GM10847 (cell line): ENCODE measurements around the gene GFOD2.

Source experiments
- POLR2A ChIP-seq: IDR thresholded peaks from 2 replicates; pipeline ENCODE4 v1.6.1; 2011; ENCODE audit not compliant: insufficient read length; ENCODE audit errors: extremely low read depth

The GFOD2 gene

DNA sequence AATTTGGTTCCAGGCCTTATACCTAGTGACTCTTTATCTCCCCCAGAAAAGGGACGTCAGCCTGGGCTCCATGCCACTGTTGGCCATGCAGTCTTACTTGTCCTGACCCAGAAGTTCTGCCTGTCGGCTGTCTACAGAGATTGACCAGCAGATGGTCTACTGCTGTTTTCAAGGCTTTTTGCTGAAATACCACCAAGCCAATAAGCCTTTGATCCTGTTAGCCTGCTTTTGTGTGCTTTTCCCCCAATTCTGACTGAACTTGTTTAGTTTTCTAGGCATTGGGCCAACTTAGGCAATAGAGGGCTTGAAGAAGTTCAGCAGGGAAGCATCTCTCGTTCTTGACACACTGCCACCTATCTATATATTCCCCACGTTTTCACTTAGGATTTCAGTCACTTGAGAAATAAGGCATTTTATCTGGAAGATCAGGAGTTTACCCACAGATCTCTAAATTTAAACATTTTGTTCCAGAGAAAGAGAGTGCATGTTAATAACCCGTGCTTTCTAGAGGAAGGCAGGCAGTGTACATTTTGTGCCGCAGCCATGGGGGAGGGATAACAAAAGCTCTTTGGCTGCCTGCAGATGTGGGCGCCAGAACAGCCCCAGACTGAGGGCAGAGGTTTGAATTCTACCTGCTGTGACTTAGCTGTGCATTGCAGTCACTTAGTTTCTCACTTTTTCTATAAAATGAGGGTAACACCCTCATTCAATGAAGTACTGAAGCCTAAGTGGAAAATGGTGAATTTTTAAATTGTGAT, 86.5 kb downstream of the GFOD2 start:
- TF ChIP-seq POLR2A = no peak

- TF ChIP-seq POLR2A = no peak
Measured at GRCh38 chr16:67628216-67628615, 90.9 kb downstream of the GFOD2 start.
